Osteoblast (primary cell): ENCODE results near the gene REV1. TPM values are rescaled to one million over a fixed set of nuclear protein-coding genes. Genes with fewer than 3 reads are reported as not detected.

Source experiments
- DNase-seq: peaks from one replicate; pipeline ENCODE4 v3.0.0; 2011; ENCODE audit warnings: low spot score, mixed read lengths; ENCODE audit not compliant: insufficient read length; ENCODE audit errors: missing footprints
- H2AFZ ChIP-seq: 2 replicates; pipeline ENCODE4 v1.6.0; 2011; ENCODE audit warnings: mild to moderate bottlenecking, low read length
- H3K27ac ChIP-seq: 2 replicates; pipeline ENCODE4 v1.5.1; 2011; ENCODE audit warnings: mild to moderate bottlenecking, low read depth, low read length, moderate library complexity
- H3K27me3 ChIP-seq: 2 replicates; pipeline ENCODE4 v1.6.0; 2012; ENCODE audit warnings: mild to moderate bottlenecking, control low read depth, inconsistent platforms, low read length, moderate library complexity; ENCODE audit not compliant: insufficient read depth
- H3K36me3 ChIP-seq: 2 replicates; pipeline ENCODE4 v1.5.1; 2011; ENCODE audit warnings: mild to moderate bottlenecking, low read length, control low read depth, moderate library complexity; ENCODE audit not compliant: insufficient read depth
- H3K4me1 ChIP-seq: 2 replicates; pipeline ENCODE4 v1.5.1; 2011; ENCODE audit warnings: mild to moderate bottlenecking, low read length, control low read depth, moderate library complexity; ENCODE audit not compliant: insufficient read depth
- H3K4me2 ChIP-seq: 2 replicates; pipeline ENCODE4 v1.6.0; 2011; ENCODE audit warnings: mild to moderate bottlenecking, low read length; ENCODE audit not compliant: insufficient read depth
- H3K4me3 ChIP-seq: fragments of 200-600 bp; sonication (generic); 3 replicates; pipeline ENCODE4 v1.5.1; 2012; ENCODE audit warnings: mild to moderate bottlenecking, low read length, inconsistent platforms; ENCODE audit not compliant: insufficient read depth
- H3K79me2 ChIP-seq: 2 replicates; pipeline ENCODE4 v1.6.0; 2012; ENCODE audit warnings: mild to moderate bottlenecking, low read length, control low read depth, inconsistent platforms; ENCODE audit not compliant: insufficient read depth
- H3K9me3 ChIP-seq: 2 replicates; pipeline ENCODE4 v1.5.1; 2011; ENCODE audit warnings: low read depth, low read length, control low read depth
- H4K20me1 ChIP-seq: 2 replicates; pipeline ENCODE4 v1.6.0; 2012; ENCODE audit warnings: mild to moderate bottlenecking, low read length, control low read depth; ENCODE audit not compliant: insufficient read depth
- CTCF ChIP-seq: IDR thresholded peaks from 2 replicates; pipeline ENCODE4 v1.5.1; 2011; ENCODE audit warnings: mild to moderate bottlenecking, low read depth, low read length, moderate library complexity; ENCODE audit errors: extremely low read depth
- total RNA-seq: library from RNA; depleted of rRNA; stranded (reverse); fragments of >200 nt; gene quantifications from 2 replicates; pipeline ENCODE4 v1.2.3, GENCODE V29; 2012

Gene REV1
- total RNA-seq, 1 donor = 37.3 TPM

- no peak overlapping the region for H3K27ac ChIP-seq
- H3K79me2 ChIP-seq = no peaks in the 10 kb centered on the region
- H3K4me3 ChIP-seq = no peak overlapping the region
- no peaks in the 10 kb centered on the region for H3K9me3 ChIP-seq
- no peak for TF ChIP-seq CTCF
- H3K27me3 ChIP-seq = no peaks in the 10 kb centered on the region
- no peaks in the 10 kb centered on the region for H4K20me1 ChIP-seq
- H3K36me3 ChIP-seq = peaks cover 89% of the 10 kb centered on the region
- no peak for DNase-seq
- H2AFZ ChIP-seq = no peak overlapping the region
- peaks cover 8% of the 10 kb centered on the region for H3K4me1 ChIP-seq
- H3K4me2 ChIP-seq = no peak overlapping the region
These were observed 88.0 kb downstream of the REV1 start for GRCh38 chr2:99401841-99402240.

DNA sequence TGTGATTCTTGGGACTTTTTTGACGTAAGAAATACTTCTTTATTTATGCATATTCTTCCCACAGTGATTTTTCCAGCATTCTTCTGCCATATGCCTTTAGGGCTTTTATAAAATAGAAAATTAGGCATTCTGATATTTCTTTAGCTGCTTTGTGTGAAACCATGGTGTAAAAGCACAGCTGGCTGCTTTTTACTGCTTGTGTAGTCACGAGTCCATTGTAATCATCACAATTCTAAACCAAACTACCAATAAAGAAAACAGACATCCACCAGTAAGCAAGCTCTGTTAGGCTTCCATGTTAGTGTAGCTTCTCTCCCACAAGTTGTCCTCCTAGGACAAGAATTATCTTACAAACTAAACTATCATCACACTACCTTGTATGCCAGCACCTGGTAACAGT lies 90.0 kb downstream of the REV1 start:
- H3K36me3 ChIP-seq = peaks cover 89% of the 10 kb centered on the region
- no peaks in the 10 kb centered on the region for H3K79me2 ChIP-seq
- H3K4me1 ChIP-seq = peaks cover 8% of the 10 kb centered on the region

GRCh38 chr2:99399063-99399462 lies 90.8 kb downstream of the REV1 start:
- Histone ChIP-seq H4K20me1 (no peaks in the 10 kb centered on the region), H3K9me3 (no peaks in the 10 kb centered on the region), H3K27ac (no peak overlapping the region), H3K4me3 (no peak overlapping the region), H3K4me2 (no peak overlapping the region), H3K4me1 (peaks cover 8% of the 10 kb centered on the region), H3K79me2 (no peaks in the 10 kb centered on the region), H3K27me3 (no peaks in the 10 kb centered on the region), H2AFZ (no peak overlapping the region), H3K36me3 (peaks cover 89% of the 10 kb centered on the region)
- no peak for TF ChIP-seq CTCF
- no peak for DNase-seq

More for the DNA sequence above, 90.0 kb downstream of the REV1 start:
- Histone ChIP-seq H3K27me3 (no peaks in the 10 kb centered on the region), H2AFZ (no peak overlapping the region), H3K4me2 (no peak overlapping the region), H3K4me3 (no peak overlapping the region), H3K27ac (no peak overlapping the region), H3K9me3 (no peaks in the 10 kb centered on the region), H4K20me1 (no peaks in the 10 kb centered on the region)
- no peak for DNase-seq
- TF ChIP-seq CTCF = no peak

DNA sequence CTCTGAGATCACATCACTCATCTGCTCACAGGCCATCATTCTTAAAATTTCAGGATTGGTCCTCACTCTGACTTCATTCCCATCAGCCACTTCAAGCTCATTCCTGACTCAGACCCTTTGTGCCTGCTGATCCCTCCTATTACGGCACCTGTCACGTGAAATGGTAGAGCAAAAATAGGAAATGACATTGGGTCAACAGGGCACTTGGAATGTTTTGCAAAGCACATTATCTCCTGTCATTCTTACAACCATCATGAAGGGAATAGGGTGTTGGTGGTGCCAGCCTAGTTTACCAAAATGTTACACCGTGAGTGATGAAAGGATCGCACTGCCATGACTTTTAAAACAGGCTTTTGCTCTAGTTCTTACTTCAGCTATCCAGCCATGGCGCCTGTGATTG lies 91.5 kb downstream of the REV1 start:
- Histone ChIP-seq H3K4me2 (no peak overlapping the region), H2AFZ (no peak overlapping the region), H3K27me3 (no peaks in the 10 kb centered on the region), H3K9me3 (no peaks in the 10 kb centered on the region), H3K4me1 (peaks cover 5% of the 10 kb centered on the region), H3K36me3 (peaks cover 89% of the 10 kb centered on the region), H3K79me2 (no peaks in the 10 kb centered on the region), H3K4me3 (no peak overlapping the region), H4K20me1 (no peaks in the 10 kb centered on the region), H3K27ac (no peak overlapping the region)
- DNase-seq = no peak
- TF ChIP-seq CTCF = no peak
